Liver (tissue), 9 donors: Measurements from ENCODE around the gene F7. TPM values are rescaled to one million over a fixed set of nuclear protein-coding genes. Genes with fewer than 3 reads are reported as not detected.
A peak's percentile ranks its signal among the peaks of the same experiment; 100 is the strongest.

Source experiments
- DNase-seq: peaks from one replicate; pipeline ENCODE4 v3.0.0-alpha.2; 2017; ENCODE audit warnings: low spot score
- H3K27ac ChIP-seq, 2 donors: one replicate each; pipeline ENCODE4 v1.7.0; 2013; ENCODE audit warnings: inconsistent platforms in 2 of 2, low read length in 2 of 2, control low read depth in 1 of 2, low read depth in 1 of 2, mild to moderate bottlenecking in 1 of 2
- H3K27me3 ChIP-seq, 4 donors: one replicate each; pipeline versions ENCODE4 v1.6.1 to v1.7.0; 2013; ENCODE audit warnings: low read length in 3 of 4, inconsistent platforms in 1 of 4, mild to moderate bottlenecking in 1 of 4, moderate library complexity in 1 of 4; ENCODE audit not compliant: control insufficient read depth in 4 of 4, insufficient read depth in 4 of 4
- H3K36me3 ChIP-seq, 4 donors: one replicate each; pipeline versions ENCODE4 v1.6.1 to v1.7.0; 2013; ENCODE audit warnings: low read length in 3 of 4, mild to moderate bottlenecking in 3 of 4, low read depth in 1 of 4, moderate library complexity in 1 of 4; ENCODE audit not compliant: control insufficient read depth in 4 of 4, insufficient read depth in 3 of 4
- H3K4me1 ChIP-seq, 4 donors: one replicate each; pipeline versions ENCODE4 v1.6.1 to v1.7.0; 2013; ENCODE audit warnings: low read length in 3 of 4, mild to moderate bottlenecking in 3 of 4, moderate library complexity in 1 of 4; ENCODE audit not compliant: control insufficient read depth in 4 of 4, insufficient read depth in 4 of 4
- H3K4me3 ChIP-seq, 3 donors: one replicate each; pipeline versions ENCODE4 v1.6.1 to v1.7.0; 2013; ENCODE audit warnings: low read length in 3 of 3, control low read depth in 1 of 3, low read depth in 1 of 3, mild to moderate bottlenecking in 1 of 3
- H3K9ac ChIP-seq, 2 donors: one replicate each; pipeline ENCODE4 v1.7.0; 2013; ENCODE audit warnings: low read length in 2 of 2, mild to moderate bottlenecking in 2 of 2, moderate library complexity in 2 of 2, control low read depth in 1 of 2, low read depth in 1 of 2
- H3K9me3 ChIP-seq, 4 donors: one replicate each; pipeline versions ENCODE4 v1.6.1 to v1.7.0; 2013; ENCODE audit warnings: low read length in 3 of 4; ENCODE audit not compliant: control insufficient read depth in 4 of 4
- EGR1 ChIP-seq, 2 donors: IDR thresholded peaks; 2 replicates each; pipeline ENCODE4 v1.6.1; 2016 to 2018; ENCODE audit warnings: antibody characterized with exemption in 2 of 2, low read depth in 2 of 2
- FOXA1 ChIP-seq: IDR thresholded peaks from 2 replicates; pipeline ENCODE4 v1.6.1; 2016; ENCODE audit warnings: antibody characterized with exemption
- FOXA2 ChIP-seq: IDR thresholded peaks from 2 replicates; pipeline ENCODE4 v1.6.1; 2016; ENCODE audit warnings: antibody characterized with exemption
- GABPA ChIP-seq, 2 donors: IDR thresholded peaks in 1 of 2; conservative IDR thresholded peaks in 1 of 2; 2 replicates each; pipeline ENCODE4 v1.6.1; 2016; ENCODE audit warnings: antibody characterized with exemption in 2 of 2, mild to moderate bottlenecking in 1 of 2, moderate library complexity in 1 of 2
- HNF4A ChIP-seq, 2 donors: conservative IDR thresholded peaks; 2 replicates each; pipeline ENCODE4 v1.6.1; 2016; ENCODE audit warnings: antibody characterized with exemption in 2 of 2, mild to moderate bottlenecking in 2 of 2
- HNF4G ChIP-seq: IDR thresholded peaks from 2 replicates; pipeline ENCODE4 v1.6.1; 2016; ENCODE audit warnings: antibody characterized with exemption
- JUND ChIP-seq, 2 donors: IDR thresholded peaks; 2 replicates each; pipeline ENCODE4 v1.6.1; 2016; ENCODE audit warnings: antibody characterized with exemption in 2 of 2
- NR2F2 ChIP-seq: IDR thresholded peaks from 2 replicates; pipeline ENCODE4 v1.6.1; 2016; ENCODE audit warnings: antibody characterized with exemption
- RAD21 ChIP-seq, 2 donors: IDR thresholded peaks; 2 replicates each; pipeline ENCODE4 v1.6.1; 2016; ENCODE audit warnings: antibody characterized with exemption in 2 of 2, mild to moderate bottlenecking in 2 of 2
- RXRA ChIP-seq, 2 donors: IDR thresholded peaks; 2 replicates each; pipeline ENCODE4 v1.6.1; 2017 to 2018; ENCODE audit warnings: antibody characterized with exemption in 2 of 2, mild to moderate bottlenecking in 1 of 2
- SP1 ChIP-seq: IDR thresholded peaks from 2 replicates; pipeline ENCODE4 v1.6.1; 2018; ENCODE audit warnings: antibody characterized with exemption, mild to moderate bottlenecking
- TAF1 ChIP-seq: conservative IDR thresholded peaks from 2 replicates; pipeline ENCODE4 v1.6.1; 2016; ENCODE audit warnings: antibody characterized with exemption, mild to moderate bottlenecking
- YY1 ChIP-seq: IDR thresholded peaks from 2 replicates; pipeline ENCODE4 v1.6.1; 2016; ENCODE audit warnings: antibody characterized with exemption, mild to moderate bottlenecking
- WGBS: extraction: QIAGEN DNeasy Blood & Tissue Kit; methylation state at CpG from one replicate; pipeline ENCODE4 v1.1.7; 2013; 5-methylcytosine and 5-hydroxymethylcytosine counted together
- polyA plus RNA-seq, 2 donors: library from polyadenylated mRNA; stranded (reverse) in 1 of 2; unstranded in 1 of 2; fragments of 200-250 nt in 1 of 2; fragments of >200 nt in 1 of 2; fragmentation: Nextera tagmentation in 1 of 2; extraction: Ambion mirVana in 1 of 2; gene quantifications; one replicate each; pipeline versions ENCODE4 v1.2.1 to v1.2.3, GENCODE V29; 2013 to 2015
- total RNA-seq, 2 donors: library from RNA; depleted of rRNA; stranded (reverse); fragments of >200 nt; gene quantifications; one replicate each; pipeline ENCODE4 v1.2.3, GENCODE V29; 2014
- TF ChIP-seq, protein P1 (sequence below): IDR thresholded peaks from 2 replicates; pipeline ENCODE4 v1.6.1; 2016; ENCODE audit warnings: antibody characterized with exemption, mild to moderate bottlenecking
- TF ChIP-seq, protein P2 (sequence below): fragments of 150-350 bp; IDR thresholded peaks from 2 replicates; pipeline ENCODE4 v1.5.1; 2017; ENCODE audit warnings: improper control_type of control experiment, low read depth, low read length; ENCODE audit not compliant: missing input control
- TF ChIP-seq, protein P3 (sequence below): IDR thresholded peaks from 2 replicates; pipeline ENCODE4 v1.6.1; 2016; ENCODE audit warnings: antibody characterized with exemption
- TF ChIP-seq, protein P4 (sequence below): IDR thresholded peaks from 2 replicates; pipeline ENCODE4 v1.6.1; 2016; ENCODE audit warnings: antibody characterized with exemption
- donor health status: healthy.
- donor health status: healthy.
- donor health status: healthy.
- donor health status: healthy.
- donor health status: healthy.

F7 gene
- total and polyA plus RNA-seq, 4 donors, result 46.6 to 92.6 (median 66.2) TPM

DNA sequence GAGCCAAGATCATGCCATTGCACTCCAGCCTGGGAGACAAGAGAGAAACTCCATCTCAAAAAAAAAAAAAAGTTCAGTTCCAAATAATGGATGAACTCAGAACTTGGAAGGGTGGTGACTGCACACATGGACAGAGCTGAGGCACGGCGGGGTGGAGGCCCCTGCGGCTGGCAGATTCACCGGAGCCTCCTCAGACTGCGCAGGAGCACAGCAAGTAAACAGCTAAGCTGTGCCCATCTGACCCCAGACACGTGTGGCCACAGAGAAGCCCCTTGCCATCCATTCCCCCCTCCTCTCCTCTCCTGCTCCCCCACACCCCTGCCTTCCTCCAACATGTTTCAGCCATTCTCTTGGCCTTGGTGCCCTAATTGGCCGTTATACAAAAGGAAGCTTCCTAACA lies 37.3 kb downstream of the F7 start:
- WGBS, result 89% methylated on average over 7 of the region's 7 CpGs
- peaks cover 0 to 7% (median 1%) of the 10 kb centered on the region in 4 donors for H3K4me1 ChIP-seq
- H3K27ac ChIP-seq, result no peak overlapping the region
- no peak overlapping the region for H3K9ac ChIP-seq
- no peak overlapping the region for H3K4me3 ChIP-seq
- H3K36me3 ChIP-seq, result peaks cover 0 to 23% (median 9%) of the 10 kb centered on the region in 4 donors
- DNase-seq, result peak; percentile 22
- TF ChIP-seq FOXA1 (no peak), NR2F2 (no peak), GABPA (IDR thresholded peaks at IDR 0.05 in 1 of 2, conservative IDR thresholded peaks at IDR 0.05 in 1 of 2) (no peak), HNF4A (conservative IDR thresholded peaks at IDR 0.05) (no peak), HNF4G (no peak), EGR1 (IDR thresholded peaks at IDR 0.05; ENCODE audit: low read depth in 2 of 2) (no peak), RAD21 (IDR thresholded peaks at IDR 0.05) (no peak)
- TF ChIP-seq, protein P1, sequence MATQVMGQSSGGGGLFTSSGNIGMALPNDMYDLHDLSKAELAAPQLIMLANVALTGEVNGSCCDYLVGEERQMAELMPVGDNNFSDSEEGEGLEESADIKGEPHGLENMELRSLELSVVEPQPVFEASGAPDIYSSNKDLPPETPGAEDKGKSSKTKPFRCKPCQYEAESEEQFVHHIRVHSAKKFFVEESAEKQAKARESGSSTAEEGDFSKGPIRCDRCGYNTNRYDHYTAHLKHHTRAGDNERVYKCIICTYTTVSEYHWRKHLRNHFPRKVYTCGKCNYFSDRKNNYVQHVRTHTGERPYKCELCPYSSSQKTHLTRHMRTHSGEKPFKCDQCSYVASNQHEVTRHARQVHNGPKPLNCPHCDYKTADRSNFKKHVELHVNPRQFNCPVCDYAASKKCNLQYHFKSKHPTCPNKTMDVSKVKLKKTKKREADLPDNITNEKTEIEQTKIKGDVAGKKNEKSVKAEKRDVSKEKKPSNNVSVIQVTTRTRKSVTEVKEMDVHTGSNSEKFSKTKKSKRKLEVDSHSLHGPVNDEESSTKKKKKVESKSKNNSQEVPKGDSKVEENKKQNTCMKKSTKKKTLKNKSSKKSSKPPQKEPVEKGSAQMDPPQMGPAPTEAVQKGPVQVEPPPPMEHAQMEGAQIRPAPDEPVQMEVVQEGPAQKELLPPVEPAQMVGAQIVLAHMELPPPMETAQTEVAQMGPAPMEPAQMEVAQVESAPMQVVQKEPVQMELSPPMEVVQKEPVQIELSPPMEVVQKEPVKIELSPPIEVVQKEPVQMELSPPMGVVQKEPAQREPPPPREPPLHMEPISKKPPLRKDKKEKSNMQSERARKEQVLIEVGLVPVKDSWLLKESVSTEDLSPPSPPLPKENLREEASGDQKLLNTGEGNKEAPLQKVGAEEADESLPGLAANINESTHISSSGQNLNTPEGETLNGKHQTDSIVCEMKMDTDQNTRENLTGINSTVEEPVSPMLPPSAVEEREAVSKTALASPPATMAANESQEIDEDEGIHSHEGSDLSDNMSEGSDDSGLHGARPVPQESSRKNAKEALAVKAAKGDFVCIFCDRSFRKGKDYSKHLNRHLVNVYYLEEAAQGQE, result no peak
- TF ChIP-seq, protein P2, sequence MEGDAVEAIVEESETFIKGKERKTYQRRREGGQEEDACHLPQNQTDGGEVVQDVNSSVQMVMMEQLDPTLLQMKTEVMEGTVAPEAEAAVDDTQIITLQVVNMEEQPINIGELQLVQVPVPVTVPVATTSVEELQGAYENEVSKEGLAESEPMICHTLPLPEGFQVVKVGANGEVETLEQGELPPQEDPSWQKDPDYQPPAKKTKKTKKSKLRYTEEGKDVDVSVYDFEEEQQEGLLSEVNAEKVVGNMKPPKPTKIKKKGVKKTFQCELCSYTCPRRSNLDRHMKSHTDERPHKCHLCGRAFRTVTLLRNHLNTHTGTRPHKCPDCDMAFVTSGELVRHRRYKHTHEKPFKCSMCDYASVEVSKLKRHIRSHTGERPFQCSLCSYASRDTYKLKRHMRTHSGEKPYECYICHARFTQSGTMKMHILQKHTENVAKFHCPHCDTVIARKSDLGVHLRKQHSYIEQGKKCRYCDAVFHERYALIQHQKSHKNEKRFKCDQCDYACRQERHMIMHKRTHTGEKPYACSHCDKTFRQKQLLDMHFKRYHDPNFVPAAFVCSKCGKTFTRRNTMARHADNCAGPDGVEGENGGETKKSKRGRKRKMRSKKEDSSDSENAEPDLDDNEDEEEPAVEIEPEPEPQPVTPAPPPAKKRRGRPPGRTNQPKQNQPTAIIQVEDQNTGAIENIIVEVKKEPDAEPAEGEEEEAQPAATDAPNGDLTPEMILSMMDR, result no peak
- TF ChIP-seq, protein P3, sequence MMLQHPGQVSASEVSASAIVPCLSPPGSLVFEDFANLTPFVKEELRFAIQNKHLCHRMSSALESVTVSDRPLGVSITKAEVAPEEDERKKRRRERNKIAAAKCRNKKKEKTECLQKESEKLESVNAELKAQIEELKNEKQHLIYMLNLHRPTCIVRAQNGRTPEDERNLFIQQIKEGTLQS, result no peak
- no peaks in the 10 kb centered on the region for H3K9me3 ChIP-seq
- H3K27me3 ChIP-seq, result no peaks in the 10 kb centered on the region

DNA sequence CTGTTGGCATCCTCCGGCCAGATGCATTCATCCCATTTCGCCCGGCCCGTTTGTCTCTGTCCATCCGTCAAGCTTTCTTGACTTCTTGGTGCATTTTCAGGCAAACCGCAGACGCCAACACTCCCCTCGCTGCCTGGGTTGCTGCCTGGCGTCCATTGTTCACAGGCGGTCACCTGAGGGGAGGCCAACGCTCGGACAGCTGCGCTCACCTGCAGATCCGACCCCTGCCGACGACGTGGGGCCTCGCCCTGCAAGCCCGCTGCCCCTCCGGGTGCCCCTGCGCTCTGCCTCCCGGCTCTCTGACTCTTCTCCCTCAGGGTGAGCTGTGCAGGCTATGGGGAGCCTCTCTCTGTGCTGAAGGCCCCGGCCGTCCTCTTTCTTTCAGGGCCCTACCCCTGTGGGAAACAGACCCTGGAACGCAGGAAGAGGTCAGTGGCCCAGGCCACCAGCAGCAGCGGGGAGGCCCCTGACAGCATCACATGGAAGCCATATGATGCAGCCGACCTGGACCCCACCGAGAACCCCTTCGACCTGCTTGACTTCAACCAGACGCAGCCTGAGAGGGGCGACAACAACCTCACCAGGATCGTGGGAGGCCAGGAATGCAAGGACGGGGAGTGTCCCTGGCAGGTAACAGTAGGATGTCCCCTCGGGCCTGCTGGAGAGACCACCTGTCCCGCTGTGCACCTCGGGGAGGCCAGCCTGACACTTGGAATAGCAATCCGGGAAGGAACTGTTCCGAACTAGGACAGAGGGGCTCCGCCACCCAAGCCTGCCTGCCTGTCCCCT lies 38.1 kb downstream of the F7 start:
- H3K9ac ChIP-seq, result no peak overlapping the region
- H3K27ac ChIP-seq, result no peak overlapping the region
- H3K27me3 ChIP-seq, result no peaks in the 10 kb centered on the region
- no peaks in the 10 kb centered on the region for H3K9me3 ChIP-seq
- peaks cover 0 to 6% (median 1%) of the 10 kb centered on the region in 4 donors for H3K4me1 ChIP-seq
- peaks cover 0 to 23% (median 9%) of the 10 kb centered on the region in 4 donors for H3K36me3 ChIP-seq
- H3K4me3 ChIP-seq, result no peak overlapping the region
- peak; percentile 30 for DNase-seq
- WGBS, result 92% methylated on average over 39 of the region's 39 CpGs
- no peak for TF ChIP-seq GABPA (IDR thresholded peaks at IDR 0.05 in 1 of 2, conservative IDR thresholded peaks at IDR 0.05 in 1 of 2)
- no peak for TF ChIP-seq JUND (IDR thresholded peaks at IDR 0.05)
- no peak for TF ChIP-seq HNF4G
- TF ChIP-seq HNF4A (conservative IDR thresholded peaks at IDR 0.05), result no peak
- TF ChIP-seq, protein P4, sequence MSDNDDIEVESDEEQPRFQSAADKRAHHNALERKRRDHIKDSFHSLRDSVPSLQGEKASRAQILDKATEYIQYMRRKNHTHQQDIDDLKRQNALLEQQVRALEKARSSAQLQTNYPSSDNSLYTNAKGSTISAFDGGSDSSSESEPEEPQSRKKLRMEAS, result no peak
- TF ChIP-seq FOXA2, result no peak
- TF ChIP-seq, protein P3, result no peak
- no peak for TF ChIP-seq EGR1 (IDR thresholded peaks at IDR 0.05; ENCODE audit: low read depth in 2 of 2)
- TF ChIP-seq SP1, result no peak
- no peak for TF ChIP-seq NR2F2
- TF ChIP-seq RAD21 (IDR thresholded peaks at IDR 0.05), result no peak
- TF ChIP-seq YY1, result no peak
- no peak for TF ChIP-seq RXRA (IDR thresholded peaks at IDR 0.05)
- no peak for TF ChIP-seq FOXA1
- TF ChIP-seq, protein P2, result no peak
- no peak for TF ChIP-seq TAF1
- TF ChIP-seq, protein P1, result no peak
